Ascending aorta (tissue), 2 donors: ENCODE results near the gene NCOA3. TPM values are rescaled to one million over a fixed set of nuclear protein-coding genes. Genes with fewer than 3 reads are reported as not detected.
"Not testable (repeated sequence)": the region's sequence is repeated elsewhere in the genome, so short reads cannot be mapped to it uniquely, and the experiment has no call there.

Experiments
- DNase-seq, 2 donors: peaks; one replicate each; pipeline ENCODE4 v3.0.0-alpha.2; 2019; ENCODE audit warnings: low spot score in 2 of 2
- H3K27ac ChIP-seq, 2 donors: fragments of 200-600 bp; sonication (generic); one replicate each; pipeline ENCODE4 v1.5.1; 2016 to 2017; ENCODE audit warnings: mild to moderate bottlenecking in 1 of 2
- H3K27me3 ChIP-seq: fragments of 200-600 bp; sonication (generic); one replicate; pipeline ENCODE4 v1.5.1; 2017
- H3K36me3 ChIP-seq, 2 donors: fragments of 200-600 bp; sonication (generic); one replicate each; pipeline ENCODE4 v1.5.1; 2016
- H3K4me1 ChIP-seq, 2 donors: fragments of 200-600 bp; sonication (generic); one replicate each; pipeline ENCODE4 v1.5.1; 2016 to 2017; ENCODE audit warnings: mild to moderate bottlenecking in 1 of 2
- H3K4me3 ChIP-seq, 2 donors: fragments of 200-600 bp; sonication (generic); one replicate each; pipeline ENCODE4 v1.5.1; 2016 to 2017; ENCODE audit warnings: mild to moderate bottlenecking in 1 of 2
- H3K9me3 ChIP-seq, 2 donors: fragments of 200-600 bp; sonication (generic); one replicate each; pipeline ENCODE4 v1.5.1; 2016
- CTCF ChIP-seq, 3 experiments: fragments of 200-600 bp in 2 of 3; fragments of 450-650 bp in 1 of 3; sonication (generic) in 2 of 3; IDR thresholded peaks; one replicate each; pipeline ENCODE4 v1.5.1; 2016 to 2019; ENCODE audit warnings: antibody characterized with exemption in 3 of 3, mild to moderate bottlenecking in 1 of 3, moderate library complexity in 1 of 3
- intact Hi-C: fragments of 100-400 bp; cut with DNase I; formaldehyde crosslinking; loops from one replicate; pipeline ENCODE4 v1.15.1; 2023
- total RNA-seq: library from RNA; depleted of rRNA; stranded (reverse); fragments of >200 nt; gene quantifications from one replicate; pipeline ENCODE4 v1.1.0, GENCODE V29; 2016

The NCOA3 gene
- total RNA-seq, 1 donor from 2014 or later: 26.3 TPM

GRCh38 chr20:47455133-47456040 is 46.3 kb upstream of the NCOA3 start:
- intact Hi-C loops: no loop called here
- Histone ChIP-seq H3K4me1 (peaks cover 0 to 4% of the 10 kb centered on the region in 2 donors), H3K27me3 (no peaks in the 10 kb centered on the region), H3K9me3 (no peaks in the 10 kb centered on the region), H3K4me3 (no peak overlapping the region), H3K27ac (no peak overlapping the region), H3K36me3 (no peaks in the 10 kb centered on the region)
- no peak for DNase-seq
- TF ChIP-seq CTCF (IDR thresholded peaks at IDR 0.05): no peak

GRCh38 chr20:47456041-47456537 is 45.6 kb upstream of the NCOA3 start:
- Histone ChIP-seq H3K4me3 (no peak overlapping the region), H3K4me1 (peaks cover 0 to 4% of the 10 kb centered on the region in 2 donors), H3K27ac (no peak overlapping the region), H3K9me3 (no peaks in the 10 kb centered on the region), H3K27me3 (no peaks in the 10 kb centered on the region), H3K36me3 (no peaks in the 10 kb centered on the region)
- DNase-seq: no peak
- intact Hi-C loops: no loop called here
- TF ChIP-seq CTCF (IDR thresholded peaks at IDR 0.05): no peak

- intact Hi-C loops: no loop called here
- H3K9me3 ChIP-seq: no peaks in the 10 kb centered on the region
Observed at GRCh38 chr20:47456952-47457724, 44.5 kb upstream of the NCOA3 start.

GRCh38 chr20:47458280-47459050 is 43.2 kb upstream of the NCOA3 start:
- H3K4me1 ChIP-seq, H3K4me3 ChIP-seq, H3K9me3 ChIP-seq, DNase-seq, H3K36me3 ChIP-seq, intact Hi-C loops, H3K27ac ChIP-seq, H3K27me3 ChIP-seq: not testable (repeated sequence)

More at GRCh38 chr20:47456952-47457724, 44.5 kb upstream of the NCOA3 start:
- H3K4me3 ChIP-seq: no peak overlapping the region
- no peaks in the 10 kb centered on the region for H3K36me3 ChIP-seq
- H3K4me1 ChIP-seq: peaks cover 0 to 4% of the 10 kb centered on the region in 2 donors
- H3K27me3 ChIP-seq: no peaks in the 10 kb centered on the region
- no peak for TF ChIP-seq CTCF (IDR thresholded peaks at IDR 0.05)
- H3K27ac ChIP-seq: no peak overlapping the region
- DNase-seq: no peak

- no peak for DNase-seq
- intact Hi-C loops: no loop called here
Observed at GRCh38 chr20:47459344-47460073, 42.2 kb upstream of the NCOA3 start.

GRCh38 chr20:47460761-47461112 is 41.0 kb upstream of the NCOA3 start:
- H3K36me3 ChIP-seq, DNase-seq, H3K27me3 ChIP-seq, H3K9me3 ChIP-seq, H3K27ac ChIP-seq, intact Hi-C loops, H3K4me3 ChIP-seq: not testable (repeated sequence)
- H3K4me1 ChIP-seq: peaks cover 3 to 26% of the 10 kb centered on the region in 2 donors

More at GRCh38 chr20:47459344-47460073, 42.2 kb upstream of the NCOA3 start:
- Histone ChIP-seq H3K9me3 (no peaks in the 10 kb centered on the region), H3K27ac (no peak overlapping the region), H3K27me3 (no peaks in the 10 kb centered on the region), H3K4me1 (peaks cover 3 to 14% of the 10 kb centered on the region in 2 donors), H3K4me3 (no peak overlapping the region), H3K36me3 (no peaks in the 10 kb centered on the region)
- no peak for TF ChIP-seq CTCF (IDR thresholded peaks at IDR 0.05)
